ENCODE results near the gene BAZ1B.

DNA sequence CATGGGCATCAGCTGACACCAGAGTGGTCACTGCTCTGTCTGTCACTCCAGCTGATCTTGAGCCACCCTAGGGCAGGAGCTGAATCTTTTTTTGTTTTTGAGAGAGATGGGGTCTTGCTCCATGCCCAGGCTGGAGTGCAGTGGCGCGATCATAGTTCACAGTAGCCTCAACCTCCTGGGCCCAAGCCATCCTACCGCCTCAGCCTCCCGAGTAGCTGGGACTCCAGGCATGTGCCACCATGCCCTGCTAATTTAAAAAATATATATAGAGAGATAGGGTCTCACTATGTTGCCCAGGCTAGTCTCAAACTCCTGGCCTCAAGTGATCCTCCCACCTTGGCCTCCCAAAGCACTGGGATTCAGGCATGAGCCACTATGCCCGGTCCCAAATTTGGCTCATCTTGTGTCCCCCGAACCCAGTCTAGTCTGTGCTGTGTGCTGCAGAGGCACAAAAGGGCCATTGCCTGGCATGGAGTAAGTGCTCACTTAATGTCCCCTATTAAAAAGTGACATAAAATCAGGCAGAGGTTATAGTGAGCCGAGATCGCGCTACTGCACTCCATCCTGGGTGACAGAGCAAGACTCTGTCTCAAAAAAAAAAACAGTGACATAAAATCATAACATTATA, 96.6 kb downstream of the BAZ1B start:
- TF ChIP-seq, protein P1, sequence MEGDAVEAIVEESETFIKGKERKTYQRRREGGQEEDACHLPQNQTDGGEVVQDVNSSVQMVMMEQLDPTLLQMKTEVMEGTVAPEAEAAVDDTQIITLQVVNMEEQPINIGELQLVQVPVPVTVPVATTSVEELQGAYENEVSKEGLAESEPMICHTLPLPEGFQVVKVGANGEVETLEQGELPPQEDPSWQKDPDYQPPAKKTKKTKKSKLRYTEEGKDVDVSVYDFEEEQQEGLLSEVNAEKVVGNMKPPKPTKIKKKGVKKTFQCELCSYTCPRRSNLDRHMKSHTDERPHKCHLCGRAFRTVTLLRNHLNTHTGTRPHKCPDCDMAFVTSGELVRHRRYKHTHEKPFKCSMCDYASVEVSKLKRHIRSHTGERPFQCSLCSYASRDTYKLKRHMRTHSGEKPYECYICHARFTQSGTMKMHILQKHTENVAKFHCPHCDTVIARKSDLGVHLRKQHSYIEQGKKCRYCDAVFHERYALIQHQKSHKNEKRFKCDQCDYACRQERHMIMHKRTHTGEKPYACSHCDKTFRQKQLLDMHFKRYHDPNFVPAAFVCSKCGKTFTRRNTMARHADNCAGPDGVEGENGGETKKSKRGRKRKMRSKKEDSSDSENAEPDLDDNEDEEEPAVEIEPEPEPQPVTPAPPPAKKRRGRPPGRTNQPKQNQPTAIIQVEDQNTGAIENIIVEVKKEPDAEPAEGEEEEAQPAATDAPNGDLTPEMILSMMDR (IDR thresholded peaks at IDR 0.05) = no peak
- TF ChIP-seq POLR2A (IDR thresholded peaks at IDR 0.05) = no peak

All from body of pancreas (tissue), 4 donors.